Measurements from ENCODE around the gene DOCK11.
"Not testable (repeated sequence)": the region's sequence is repeated elsewhere in the genome, so short reads cannot be mapped to it uniquely, and the experiment has no call there.

Gene DOCK11

DNA sequence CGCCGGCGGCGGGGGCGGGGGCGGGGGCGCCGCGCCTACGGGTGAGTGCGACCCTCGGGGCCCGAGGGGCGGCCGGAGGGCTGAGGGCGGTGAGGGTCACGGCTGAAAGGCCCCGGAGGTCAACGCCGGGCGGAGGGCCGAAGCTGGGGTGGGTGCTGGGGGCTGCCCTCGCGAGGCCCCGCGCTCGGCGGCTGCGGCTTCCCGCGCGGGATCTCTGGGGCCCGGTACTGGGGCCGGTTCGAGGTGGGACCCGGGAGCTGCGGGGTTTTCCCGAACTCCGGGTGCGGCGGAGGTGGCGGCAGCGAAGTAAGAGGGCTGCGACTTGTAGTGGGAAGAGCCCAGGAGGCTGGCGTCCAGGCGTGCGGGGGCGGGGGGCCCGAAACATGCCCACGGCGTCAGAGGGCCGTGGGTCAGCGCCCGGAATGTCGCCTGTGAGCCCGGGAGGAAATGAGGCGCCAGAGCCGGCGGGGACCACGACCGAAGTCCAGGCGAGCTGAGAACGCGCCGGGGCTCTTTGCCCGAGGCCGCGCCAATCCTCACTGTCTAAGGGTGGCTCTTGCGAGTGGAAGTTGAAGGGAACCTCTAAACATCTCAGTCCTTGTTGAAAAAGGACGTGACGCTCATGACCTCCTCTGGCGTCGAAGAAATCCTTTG, 232.2 kb downstream of the DOCK11 start:
- no peak for DNase-seq (ENCODE audit: low read depth)
- peak overlapping the region; percentile 13; the same call in 1 of the 2 replicates for H3K4me3 ChIP-seq (ENCODE audit: low read depth, low read length)
- TF ChIP-seq, protein P1, sequence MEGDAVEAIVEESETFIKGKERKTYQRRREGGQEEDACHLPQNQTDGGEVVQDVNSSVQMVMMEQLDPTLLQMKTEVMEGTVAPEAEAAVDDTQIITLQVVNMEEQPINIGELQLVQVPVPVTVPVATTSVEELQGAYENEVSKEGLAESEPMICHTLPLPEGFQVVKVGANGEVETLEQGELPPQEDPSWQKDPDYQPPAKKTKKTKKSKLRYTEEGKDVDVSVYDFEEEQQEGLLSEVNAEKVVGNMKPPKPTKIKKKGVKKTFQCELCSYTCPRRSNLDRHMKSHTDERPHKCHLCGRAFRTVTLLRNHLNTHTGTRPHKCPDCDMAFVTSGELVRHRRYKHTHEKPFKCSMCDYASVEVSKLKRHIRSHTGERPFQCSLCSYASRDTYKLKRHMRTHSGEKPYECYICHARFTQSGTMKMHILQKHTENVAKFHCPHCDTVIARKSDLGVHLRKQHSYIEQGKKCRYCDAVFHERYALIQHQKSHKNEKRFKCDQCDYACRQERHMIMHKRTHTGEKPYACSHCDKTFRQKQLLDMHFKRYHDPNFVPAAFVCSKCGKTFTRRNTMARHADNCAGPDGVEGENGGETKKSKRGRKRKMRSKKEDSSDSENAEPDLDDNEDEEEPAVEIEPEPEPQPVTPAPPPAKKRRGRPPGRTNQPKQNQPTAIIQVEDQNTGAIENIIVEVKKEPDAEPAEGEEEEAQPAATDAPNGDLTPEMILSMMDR (IDR thresholded peaks at IDR 0.05; ENCODE audit: insufficient read depth, low read depth, low read length, missing control alignments), result no peak

DNA sequence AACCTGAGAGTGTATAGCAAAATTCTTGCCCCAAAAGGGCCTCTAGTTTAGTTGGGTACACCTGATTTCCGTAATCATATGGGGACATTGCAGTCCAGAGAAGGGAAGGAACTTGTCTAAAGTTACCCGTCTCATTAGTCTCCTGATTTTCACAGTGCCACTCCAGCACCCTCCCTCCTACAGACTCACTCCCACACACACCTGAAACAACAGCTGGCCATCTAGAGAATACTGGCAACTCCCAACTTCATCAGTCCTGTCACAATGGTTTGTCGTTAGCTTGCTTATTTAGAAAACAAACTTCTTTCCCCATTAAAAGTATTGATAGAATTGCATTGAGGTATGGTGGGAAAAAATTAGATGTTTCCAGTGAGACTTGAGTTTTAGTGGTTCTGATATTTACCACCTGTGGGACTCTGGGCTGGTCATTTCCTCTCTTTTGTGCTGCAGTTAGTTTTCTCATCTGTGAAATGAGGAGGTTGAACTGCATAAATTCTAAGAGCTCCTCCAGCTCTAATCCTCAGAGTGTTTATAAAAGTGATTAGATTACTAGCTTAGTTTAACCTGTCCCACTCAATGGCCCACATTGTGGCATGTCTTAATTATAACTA, 233.5 kb downstream of the DOCK11 start:
- no peak for DNase-seq (ENCODE audit: low read depth)
- TF ChIP-seq, protein P1 (IDR thresholded peaks at IDR 0.05; ENCODE audit: insufficient read depth, low read depth, low read length, missing control alignments), result no peak
- H3K4me3 ChIP-seq (ENCODE audit: low read depth, low read length), result no peak overlapping the region

DNA sequence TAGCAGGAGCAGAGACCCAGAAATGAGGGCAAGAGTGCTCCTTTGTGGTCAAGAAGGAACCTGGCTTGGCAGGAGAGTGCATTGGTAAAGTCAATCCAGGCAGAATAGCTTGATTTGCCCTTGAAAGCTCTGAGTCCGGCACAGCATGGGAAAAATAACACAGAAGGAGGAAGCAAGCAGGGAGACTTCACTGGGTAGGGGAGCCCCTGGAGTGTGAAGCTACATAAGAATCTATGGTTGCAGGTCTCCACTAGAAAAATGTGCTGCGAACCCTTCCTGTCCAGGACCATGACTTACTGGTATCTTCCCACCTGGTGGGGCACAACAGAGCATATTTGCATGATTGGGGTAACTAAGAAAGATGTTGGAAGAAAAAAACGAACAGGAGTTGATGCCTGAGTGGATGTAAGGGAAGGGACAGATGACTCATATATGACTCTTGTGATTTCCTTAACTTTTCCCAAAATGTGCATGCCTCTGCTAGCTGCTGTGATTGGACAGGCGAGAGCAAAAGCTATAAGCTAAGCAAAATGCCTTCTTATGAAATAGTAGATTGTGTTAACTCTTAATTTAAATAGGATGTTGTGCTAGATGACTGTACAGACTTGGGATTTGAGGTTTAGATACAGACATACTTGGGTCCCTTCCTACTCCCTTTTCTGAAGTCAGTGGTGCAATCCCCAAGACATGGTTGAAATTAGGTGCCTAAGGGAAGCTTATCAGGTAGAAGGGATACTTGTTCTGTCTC, 235.1 kb downstream of the DOCK11 start:
- H3K4me3 ChIP-seq (ENCODE audit: low read depth, low read length), result no peak overlapping the region
- TF ChIP-seq, protein P1 (IDR thresholded peaks at IDR 0.05; ENCODE audit: insufficient read depth, low read depth, low read length, missing control alignments), result no peak
- no peak for DNase-seq (ENCODE audit: low read depth)

DNA sequence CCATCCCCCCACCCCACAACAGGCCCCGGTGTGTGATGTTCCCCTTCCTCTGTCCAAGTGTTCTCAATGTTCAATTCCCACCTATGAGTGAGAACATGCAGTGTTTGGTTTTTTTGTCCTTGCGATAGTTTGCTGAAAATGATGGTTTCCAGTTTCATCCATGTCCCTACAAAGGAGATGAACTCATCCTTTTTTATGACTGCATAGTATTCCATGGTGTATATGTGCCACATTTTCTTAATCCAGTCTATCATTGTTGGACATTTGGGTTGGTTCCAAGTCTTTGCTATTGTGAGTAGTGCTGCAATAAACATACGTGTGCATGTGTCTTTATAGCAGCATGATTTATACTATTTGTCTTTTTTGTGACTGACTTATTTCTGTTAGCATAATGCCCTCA, 236.9 kb downstream of the DOCK11 start:
- not testable (repeated sequence) for DNase-seq (ENCODE audit: low read depth); H3K4me3 ChIP-seq (ENCODE audit: low read depth, low read length)

DNA sequence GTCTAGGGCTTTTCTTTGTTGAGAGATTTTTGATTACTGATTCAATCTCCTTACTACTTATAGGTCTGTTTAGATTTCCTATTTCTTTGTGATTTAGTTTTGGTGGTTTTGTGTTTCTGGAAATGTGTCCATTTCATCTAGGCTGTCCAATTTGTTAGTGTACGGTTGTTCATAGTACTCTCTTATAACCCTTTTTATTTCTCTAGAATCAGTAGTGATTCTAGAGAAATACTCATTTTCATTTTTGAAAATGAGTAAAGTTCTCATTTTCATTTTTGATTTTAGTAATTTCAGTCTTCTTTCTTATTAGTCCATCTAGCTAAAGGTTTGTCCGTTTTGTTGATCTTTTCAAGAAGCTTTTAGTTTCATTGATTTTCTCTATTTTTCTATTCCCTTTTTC, 239.3 kb downstream of the DOCK11 start:
- no peak for DNase-seq (ENCODE audit: low read depth)
- no peak overlapping the region for H3K4me3 ChIP-seq (ENCODE audit: low read depth, low read length)
- TF ChIP-seq, protein P1 (IDR thresholded peaks at IDR 0.05; ENCODE audit: insufficient read depth, low read depth, low read length, missing control alignments), result no peak

All from GM12865 (cell line).